SK-N-MC (cell line): ENCODE results near the gene RIT1.

Source experiments
- EZH2 ChIP-seq: fragments of 200-600 bp; sonication (generic); IDR thresholded peaks from one replicate; pipeline ENCODE4 v1.6.1; 2017; ENCODE audit warnings: antibody characterized with exemption
- POLR2AphosphoS5 ChIP-seq: IDR thresholded peaks from 2 replicates; pipeline ENCODE4 v1.6.1; 2012; ENCODE audit warnings: mild to moderate bottlenecking, low read depth, low read length, borderline replicate concordance

GRCh38 chr1:155880251-155880650, 30.9 kb downstream of the RIT1 start:
- TF ChIP-seq EZH2 (no peak), POLR2AphosphoS5 (no peak)
